PFSK-1 (cell line): ENCODE data around the gene PLA2R1.

ENCODE experiments used
- FOXP2 ChIP-seq: optimal IDR thresholded peaks from 2 replicates; pipeline ENCODE3; 2011; ENCODE audit warnings: borderline replicate concordance, control low read depth, inconsistent platforms; ENCODE audit not compliant: insufficient read depth; ENCODE audit errors: extremely low read length, extremely low read depth
- POLR2AphosphoS5 ChIP-seq: IDR thresholded peaks from 2 replicates; pipeline ENCODE4 v1.6.1; 2012; ENCODE audit warnings: low read depth, mild to moderate bottlenecking, control low read depth, low read length, moderate library complexity
- REST ChIP-seq, 2 experiments: IDR thresholded peaks; 2 replicates each; pipeline versions ENCODE4 v1.6.1 to v1.8.0; 2011 to 2012; ENCODE audit warnings: low read depth in 2 of 2, low read length in 2 of 2, control low read depth in 1 of 2, inconsistent platforms in 1 of 2, mild to moderate bottlenecking in 1 of 2, moderate library complexity in 1 of 2; ENCODE audit not compliant: insufficient read depth in 1 of 2
- SIN3A ChIP-seq: IDR thresholded peaks from 2 replicates; pipeline ENCODE4 v1.6.1; 2012; ENCODE audit warnings: mild to moderate bottlenecking, low read length, moderate library complexity, borderline replicate concordance; ENCODE audit not compliant: insufficient read depth
- TAF1 ChIP-seq: IDR thresholded peaks from 2 replicates; pipeline ENCODE4 v1.6.1; 2012; ENCODE audit warnings: low read length, control low read depth, borderline replicate concordance; ENCODE audit not compliant: insufficient read depth

PLA2R1 gene

GRCh38 chr2:159897720-159898119 lies 164.7 kb downstream of the PLA2R1 start:
- TF ChIP-seq SIN3A = no peak
- no peak for TF ChIP-seq TAF1
- no peak for TF ChIP-seq FOXP2

- no peak for TF ChIP-seq REST (IDR thresholded peaks at IDR 0.05; ENCODE audit: insufficient read depth in 1 of 2, low read depth in 2 of 2, low read length in 2 of 2)
- no peak for TF ChIP-seq POLR2AphosphoS5
- no peak for TF ChIP-seq FOXP2
- TF ChIP-seq SIN3A = no peak
- no peak for TF ChIP-seq TAF1
Measured at GRCh38 chr2:159897081-159897480, 165.3 kb downstream of the PLA2R1 start.

GRCh38 chr2:159895258-159896065 lies 167.0 kb downstream of the PLA2R1 start:
- TF ChIP-seq FOXP2 (no peak), POLR2AphosphoS5 (no peak), TAF1 (no peak), REST (IDR thresholded peaks at IDR 0.05; ENCODE audit: insufficient read depth in 1 of 2, low read depth in 2 of 2, low read length in 2 of 2) (no peak), SIN3A (no peak)

GRCh38 chr2:159894145-159894838 lies 168.1 kb downstream of the PLA2R1 start:
- TF ChIP-seq REST (IDR thresholded peaks at IDR 0.05; ENCODE audit: insufficient read depth in 1 of 2, low read depth in 2 of 2, low read length in 2 of 2) (no peak), FOXP2 (no peak), POLR2AphosphoS5 (no peak), SIN3A (no peak), TAF1 (no peak)

GRCh38 chr2:159892990-159893810 lies 169.2 kb downstream of the PLA2R1 start:
- TF ChIP-seq POLR2AphosphoS5 (no peak), FOXP2 (no peak), REST (IDR thresholded peaks at IDR 0.05; ENCODE audit: insufficient read depth in 1 of 2, low read depth in 2 of 2, low read length in 2 of 2) (no peak), TAF1 (no peak), SIN3A (no peak)
